GM19023 (cell line): ENCODE results near the gene PIGU.
"Not testable (repeated sequence)": the region's sequence is repeated elsewhere in the genome, so short reads cannot be mapped to it uniquely, and the experiment has no call there.

Source experiments
- ATAC-seq: cut with Tn5 transposase; IDR thresholded peaks from one replicate; pipeline ENCODE4 v1.9.1; 2021; ENCODE audit warnings: mild to moderate bottlenecking, moderate library complexity; ENCODE audit not compliant: unreplicated experiment

The PIGU gene

GRCh38 chr20:34537651-34538050, 139.2 kb downstream of the PIGU start:
- ATAC-seq: no peak

GRCh38 chr20:34536798-34537394, 140.0 kb downstream of the PIGU start:
- no peak for ATAC-seq

- no peak for ATAC-seq
These were observed 141.0 kb downstream of the PIGU start for GRCh38 chr20:34535857-34536256.

- no peak for ATAC-seq
These were observed 141.5 kb downstream of the PIGU start for GRCh38 chr20:34535301-34535840.

GRCh38 chr20:34534391-34535165, 142.3 kb downstream of the PIGU start:
- no peak for ATAC-seq

GRCh38 chr20:34532756-34533155, 144.1 kb downstream of the PIGU start:
- ATAC-seq: no peak

- no peak for ATAC-seq
These were observed 144.6 kb downstream of the PIGU start for GRCh38 chr20:34532320-34532719.

- ATAC-seq: no peak
These were observed 145.2 kb downstream of the PIGU start for GRCh38 chr20:34531608-34532265.

- no peak for ATAC-seq
These were observed 146.6 kb downstream of the PIGU start for GRCh38 chr20:34530342-34530741.

GRCh38 chr20:34529742-34530141, 147.2 kb downstream of the PIGU start:
- ATAC-seq: no peak

GRCh38 chr20:34528921-34529297, 148.0 kb downstream of the PIGU start:
- ATAC-seq: no peak

GRCh38 chr20:34527016-34527415, 149.9 kb downstream of the PIGU start:
- ATAC-seq: no peak

- no peak for ATAC-seq
These were observed 150.4 kb downstream of the PIGU start for GRCh38 chr20:34526466-34526865.

- ATAC-seq: no peak
These were observed 151.0 kb downstream of the PIGU start for GRCh38 chr20:34525709-34526416.

GRCh38 chr20:34525342-34525708, 151.6 kb downstream of the PIGU start:
- no peak for ATAC-seq

- no peak for ATAC-seq
These were observed 152.5 kb downstream of the PIGU start for GRCh38 chr20:34524426-34524825.

GRCh38 chr20:34522969-34523871, 153.7 kb downstream of the PIGU start:
- no peak for ATAC-seq

GRCh38 chr20:34519841-34520240, 157.1 kb downstream of the PIGU start:
- ATAC-seq: not testable (repeated sequence)

- ATAC-seq: not testable (repeated sequence)
These were observed 158.0 kb downstream of the PIGU start for GRCh38 chr20:34518863-34519262.

- no peak for ATAC-seq
These were observed 159.8 kb downstream of the PIGU start for GRCh38 chr20:34517114-34517505.
